ENCODE data around the gene DGCR6. TPM values are rescaled to one million over a fixed set of nuclear protein-coding genes. Genes with fewer than 3 reads are reported as not detected.
"Not testable (repeated sequence)": the region's sequence is repeated elsewhere in the genome, so short reads cannot be mapped to it uniquely, and the experiment has no call there.

DGCR6 gene
- total RNA-seq, 1 experiment from 2014 or later = 4.7 TPM

DNA sequence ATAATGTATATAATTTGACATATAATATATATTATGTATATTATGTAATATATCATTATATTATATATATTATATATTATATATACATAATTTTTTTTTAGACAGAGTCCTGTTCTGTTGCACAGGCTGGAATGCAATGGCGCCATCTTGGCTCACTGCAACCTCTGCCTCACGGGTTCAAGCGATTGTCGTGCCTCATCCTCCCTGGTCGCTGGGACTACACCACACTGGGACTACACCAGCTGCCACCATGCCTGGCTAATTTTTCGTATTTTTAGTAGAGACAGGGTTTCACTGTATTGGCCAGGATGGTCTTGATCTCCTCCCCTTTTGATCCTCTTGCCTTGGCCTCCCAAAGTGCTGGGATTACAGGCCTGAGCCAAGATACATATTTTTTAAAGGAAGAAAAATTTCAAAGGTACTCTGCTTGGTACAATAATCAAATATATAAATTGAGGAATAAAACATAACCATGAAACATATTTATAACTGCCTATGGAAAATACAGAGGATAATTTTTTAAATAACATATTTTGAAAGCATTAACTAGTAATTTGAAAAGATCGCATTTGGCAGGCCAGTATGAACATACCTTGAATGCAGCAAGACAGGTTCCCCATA is 10.0 kb upstream of the DGCR6 start:
- H3K27me3 Mint-ChIP-seq (ENCODE audit: low read depth); H3K4me3 Mint-ChIP-seq; ATAC-seq; CTCF ChIA-PET; H3K36me3 Mint-ChIP-seq; POLR2A ChIA-PET; H3K27ac Mint-ChIP-seq; H3K9me3 Mint-ChIP-seq; H3K4me1 Mint-ChIP-seq; DNase-seq (ENCODE audit: low spot score): not testable (repeated sequence)

DNA sequence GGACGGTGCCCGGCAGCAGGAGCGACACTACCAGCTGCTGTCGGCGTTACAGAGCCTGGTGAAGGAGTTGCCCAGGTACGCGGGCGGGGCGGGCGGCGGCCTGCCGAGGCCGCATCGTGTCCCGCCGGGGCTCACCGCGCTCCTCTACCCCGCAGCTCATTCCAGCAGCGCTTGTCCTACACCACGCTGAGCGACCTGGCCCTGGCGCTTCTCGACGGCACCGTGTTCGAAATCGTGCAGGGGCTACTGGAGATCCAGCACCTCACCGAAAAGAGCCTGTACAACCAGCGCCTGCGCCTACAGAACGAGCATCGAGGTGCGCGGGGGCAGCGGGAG is 258 bp downstream of the DGCR6 start:
- ATAC-seq = peak; percentile 2; the same call in 1 of the 2 replicates
- DNase-seq (ENCODE audit: low spot score); H3K4me3 Mint-ChIP-seq; H3K36me3 Mint-ChIP-seq; H3K4me1 Mint-ChIP-seq; H3K27ac Mint-ChIP-seq; H3K27me3 Mint-ChIP-seq (ENCODE audit: low read depth); H3K9me3 Mint-ChIP-seq: not testable (repeated sequence)
- CTCF ChIA-PET = interaction anchor here (0.5 to 5.0 kb wide), 13 partner anchors 13 to 1349 kb away, joined by 3 to 75 read pairs (median 3); partner anchors contain the start of gene PRODH
- POLR2A ChIA-PET = interaction anchor here (0.6 to 1.6 kb wide), 2 partner anchors 23 to 256 kb away, joined by 3 to 8 read pairs; no protein-coding TSS in a partner anchor

- Mint-ChIP-seq H3K4me3 (no peak overlapping the region), H3K36me3 (no peaks in the 10 kb centered on the region), H3K27me3 (ENCODE audit: low read depth) (no peaks in the 10 kb centered on the region), H3K9me3 (no peaks in the 10 kb centered on the region), H3K27ac (no peak overlapping the region), H3K4me1 (peaks cover 4% of the 10 kb centered on the region)
- DNase-seq (ENCODE audit: low spot score) (peak; percentile 26), ATAC-seq (peak; percentile 74)
- TF ChIP-seq, protein P1, sequence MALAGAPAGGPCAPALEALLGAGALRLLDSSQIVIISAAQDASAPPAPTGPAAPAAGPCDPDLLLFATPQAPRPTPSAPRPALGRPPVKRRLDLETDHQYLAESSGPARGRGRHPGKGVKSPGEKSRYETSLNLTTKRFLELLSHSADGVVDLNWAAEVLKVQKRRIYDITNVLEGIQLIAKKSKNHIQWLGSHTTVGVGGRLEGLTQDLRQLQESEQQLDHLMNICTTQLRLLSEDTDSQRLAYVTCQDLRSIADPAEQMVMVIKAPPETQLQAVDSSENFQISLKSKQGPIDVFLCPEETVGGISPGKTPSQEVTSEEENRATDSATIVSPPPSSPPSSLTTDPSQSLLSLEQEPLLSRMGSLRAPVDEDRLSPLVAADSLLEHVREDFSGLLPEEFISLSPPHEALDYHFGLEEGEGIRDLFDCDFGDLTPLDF (CRISPR knock-in tag; IDR thresholded peaks at IDR 0.05) = no peak
- TF ChIP-seq, protein P2, sequence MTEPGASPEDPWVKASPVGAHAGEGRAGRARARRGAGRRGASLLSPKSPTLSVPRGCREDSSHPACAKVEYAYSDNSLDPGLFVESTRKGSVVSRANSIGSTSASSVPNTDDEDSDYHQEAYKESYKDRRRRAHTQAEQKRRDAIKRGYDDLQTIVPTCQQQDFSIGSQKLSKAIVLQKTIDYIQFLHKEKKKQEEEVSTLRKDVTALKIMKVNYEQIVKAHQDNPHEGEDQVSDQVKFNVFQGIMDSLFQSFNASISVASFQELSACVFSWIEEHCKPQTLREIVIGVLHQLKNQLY (CRISPR knock-in tag; IDR thresholded peaks at IDR 0.05) = no peak
- TF ChIP-seq ESRRA (CRISPR knock-in tag; IDR thresholded peaks at IDR 0.05; ENCODE audit: borderline replicate concordance) (no peak), ELF4 (CRISPR knock-in tag; IDR thresholded peaks at IDR 0.05; ENCODE audit: low read depth) (no peak), NFE2L1 (CRISPR knock-in tag; IDR thresholded peaks at IDR 0.05) (no peak), ZNF423 (CRISPR knock-in tag; IDR thresholded peaks at IDR 0.05) (no peak), TEAD4 (CRISPR knock-in tag; IDR thresholded peaks at IDR 0.05) (no peak)
- TF ChIP-seq, protein P3, sequence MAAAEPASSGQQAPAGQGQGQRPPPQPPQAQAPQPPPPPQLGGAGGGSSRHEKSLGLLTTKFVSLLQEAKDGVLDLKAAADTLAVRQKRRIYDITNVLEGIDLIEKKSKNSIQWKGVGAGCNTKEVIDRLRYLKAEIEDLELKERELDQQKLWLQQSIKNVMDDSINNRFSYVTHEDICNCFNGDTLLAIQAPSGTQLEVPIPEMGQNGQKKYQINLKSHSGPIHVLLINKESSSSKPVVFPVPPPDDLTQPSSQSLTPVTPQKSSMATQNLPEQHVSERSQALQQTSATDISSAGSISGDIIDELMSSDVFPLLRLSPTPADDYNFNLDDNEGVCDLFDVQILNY (CRISPR knock-in tag; IDR thresholded peaks at IDR 0.05) = no peak
- CTCF ChIA-PET = interaction anchor here (0.7 to 5.0 kb wide), 13 partner anchors 13 to 749 kb away, joined by 3 to 75 read pairs (median 3); partner anchors contain the start of gene PRODH
- POLR2A ChIA-PET = interaction anchor here (0.6 kb wide), 1 partner anchor 256 kb away, joined by 3 read pairs; no protein-coding TSS in a partner anchor
Observed at GRCh38 chr22:18906896-18907295, 776 bp downstream of the DGCR6 start.

DNA sequence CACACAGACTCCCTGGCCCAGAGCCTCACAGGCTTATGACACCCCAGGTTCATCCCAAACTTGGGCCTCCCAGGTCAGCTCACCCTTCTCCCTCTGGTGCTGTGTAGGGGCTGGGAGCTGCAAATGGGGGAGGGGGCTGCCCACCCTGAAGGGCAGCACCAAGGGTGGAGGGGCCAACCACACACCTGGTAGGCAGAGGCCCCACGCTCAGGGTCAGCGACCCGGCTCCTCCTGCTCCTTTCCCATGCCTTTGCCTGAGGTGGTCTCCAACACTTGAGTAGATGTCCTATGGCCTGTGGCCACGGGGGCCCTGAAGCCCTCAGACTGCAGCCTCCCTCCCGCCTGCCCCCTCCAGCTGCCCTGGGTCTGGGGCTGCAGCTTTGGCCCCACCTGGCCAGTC is 3.4 kb downstream of the DGCR6 start:
- no peak for DNase-seq (ENCODE audit: low spot score)
- Mint-ChIP-seq H3K36me3 (no peaks in the 10 kb centered on the region), H3K4me3 (no peak overlapping the region), H3K27me3 (ENCODE audit: low read depth) (no peaks in the 10 kb centered on the region), H3K27ac (no peak overlapping the region), H3K9me3 (no peaks in the 10 kb centered on the region), H3K4me1 (peaks cover 4% of the 10 kb centered on the region)
- POLR2A ChIA-PET = no interaction called here
- ATAC-seq = no peak
- CTCF ChIA-PET = interaction anchor here (0.8 to 5.0 kb wide), 5 partner anchors 18 to 87 kb away, joined by 3 to 75 read pairs (median 4); no protein-coding TSS in a partner anchor
- TF ChIP-seq FOXJ3 (CRISPR knock-in tag; IDR thresholded peaks at IDR 0.05; ENCODE audit: borderline replicate concordance) (no peak), ZNF416 (CRISPR knock-in tag; IDR thresholded peaks at IDR 0.05) (no peak), JAZF1 (CRISPR knock-in tag; IDR thresholded peaks at IDR 0.05) (no peak), NR3C1 (CRISPR knock-in tag; conservative IDR thresholded peaks at IDR 0.05; ENCODE audit: low read depth) (no peak), PRDM15 (CRISPR knock-in tag; IDR thresholded peaks at IDR 0.05) (no peak), NFYB (CRISPR knock-in tag; conservative IDR thresholded peaks at IDR 0.05; ENCODE audit: low read depth) (no peak), GRHL2 (CRISPR knock-in tag; IDR thresholded peaks at IDR 0.05; ENCODE audit: insufficient replicate concordance, severe bottlenecking) (no peak), ESRRA (CRISPR knock-in tag; IDR thresholded peaks at IDR 0.05; ENCODE audit: borderline replicate concordance) (no peak), ZNF423 (CRISPR knock-in tag; IDR thresholded peaks at IDR 0.05) (no peak), PRRX2 (CRISPR knock-in tag; IDR thresholded peaks at IDR 0.05) (no peak)
- TF ChIP-seq, protein P4, sequence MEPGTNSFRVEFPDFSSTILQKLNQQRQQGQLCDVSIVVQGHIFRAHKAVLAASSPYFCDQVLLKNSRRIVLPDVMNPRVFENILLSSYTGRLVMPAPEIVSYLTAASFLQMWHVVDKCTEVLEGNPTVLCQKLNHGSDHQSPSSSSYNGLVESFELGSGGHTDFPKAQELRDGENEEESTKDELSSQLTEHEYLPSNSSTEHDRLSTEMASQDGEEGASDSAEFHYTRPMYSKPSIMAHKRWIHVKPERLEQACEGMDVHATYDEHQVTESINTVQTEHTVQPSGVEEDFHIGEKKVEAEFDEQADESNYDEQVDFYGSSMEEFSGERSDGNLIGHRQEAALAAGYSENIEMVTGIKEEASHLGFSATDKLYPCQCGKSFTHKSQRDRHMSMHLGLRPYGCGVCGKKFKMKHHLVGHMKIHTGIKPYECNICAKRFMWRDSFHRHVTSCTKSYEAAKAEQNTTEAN (CRISPR knock-in tag; IDR thresholded peaks at IDR 0.05) = no peak
- TF ChIP-seq, protein P3 (CRISPR knock-in tag; IDR thresholded peaks at IDR 0.05) = no peak
- TF ChIP-seq, protein P5, sequence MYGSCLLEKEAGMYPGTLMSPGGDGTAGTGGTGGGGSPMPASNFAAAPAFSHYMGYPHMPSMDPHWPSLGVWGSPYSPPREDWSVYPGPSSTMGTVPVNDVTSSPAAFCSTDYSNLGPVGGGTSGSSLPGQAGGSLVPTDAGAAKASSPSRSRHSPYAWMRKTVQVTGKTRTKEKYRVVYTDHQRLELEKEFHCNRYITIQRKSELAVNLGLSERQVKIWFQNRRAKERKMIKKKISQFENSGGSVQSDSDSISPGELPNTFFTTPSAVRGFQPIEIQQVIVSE (CRISPR knock-in tag; IDR thresholded peaks at IDR 0.05; ENCODE audit: borderline replicate concordance) = no peak

Data from WTC11 (cell line).